ENCODE results near the gene SAMD10. TPM values are rescaled to one million over a fixed set of nuclear protein-coding genes. Genes with fewer than 3 reads are reported as not detected.

SAMD10 gene
- total and polyA plus RNA-seq, 12 donors = 1.1 to 8.8 (median 4.4) TPM

- peaks cover 0 to 17% of the 10 kb centered on the region in 2 donors for H3K36me3 ChIP-seq (replicated peaks in 1 of 2)
- H3K27me3 ChIP-seq = no peaks in the 10 kb centered on the region
- H3K4me3 ChIP-seq = peak overlapping the region in 2 of 4 donors; percentile 64 to 88
- no peaks in the 10 kb centered on the region for H3K9me3 ChIP-seq (replicated peaks in 1 of 3)
- no peak for TF ChIP-seq CTCF (IDR thresholded peaks at IDR 0.05)
- intact Hi-C loops (cut with DNase I) = no loop called here
- 1% methylated on average over 15 of the region's 15 CpGs for WGBS, 4 donors
- no peak for DNase-seq
- peak overlapping the region in 4 of 5 donors; percentile 18 to 75 (median 56) for H3K27ac ChIP-seq
- H3K4me1 ChIP-seq (replicated peaks in 1 of 2) = peaks cover 11 to 37% of the 10 kb centered on the region in 2 donors
These were observed 22.8 kb downstream of the SAMD10 start for GRCh38 chr20:63956664-63957003.

GRCh38 chr20:63955827-63956663 is 23.4 kb downstream of the SAMD10 start, which contains the start of gene UCKL1:
Gene UCKL1, minus strand, starts transcription at chr20:63956416. Its CDS starts 44 bp downstream, at chr20:63956372.
- H3K36me3 ChIP-seq (replicated peaks in 1 of 2) = peaks cover 0 to 12% of the 10 kb centered on the region in 2 donors
- H3K27ac ChIP-seq = peak within 1 kb of the TSS; percentile 46 to 94 (median 91)
- DNase-seq = peak; percentile 92 to 96 (median 94)
- intact Hi-C loops (cut with DNase I) = no loop called here
- H3K4me3 ChIP-seq = peak within 1 kb of the TSS; percentile 5 to 88 (median 72)
- no peaks in the 10 kb centered on the region for H3K27me3 ChIP-seq
- H3K9me3 ChIP-seq (replicated peaks in 1 of 3) = no peaks in the 10 kb centered on the region
- 0 to 1% (median 0%) methylated on average over 2 to 105 of the region's 105 CpGs for WGBS, 4 donors
- peaks cover 17 to 43% of the 10 kb centered on the region in 2 donors for H3K4me1 ChIP-seq (replicated peaks in 1 of 2)
- peak; percentile 63 to 75 for TF ChIP-seq POLR2A (IDR thresholded peaks at IDR 0.05)
- TF ChIP-seq CTCF (IDR thresholded peaks at IDR 0.05) = peak in 1 of 6 experiments; percentile 1

- intact Hi-C loops (cut with DNase I) = no loop called here
- TF ChIP-seq CTCF (IDR thresholded peaks at IDR 0.05) (peak in 3 of 6 experiments; percentile 19 to 38 (median 31)), POLR2A (IDR thresholded peaks at IDR 0.05) (no peak)
- Histone ChIP-seq H3K4me3 (peak overlapping the region; percentile 5 to 88 (median 72)), H3K9me3 (replicated peaks in 1 of 3) (no peaks in the 10 kb centered on the region), H3K27me3 (no peaks in the 10 kb centered on the region), H3K4me1 (replicated peaks in 1 of 2) (peaks cover 24 to 50% of the 10 kb centered on the region in 2 donors), H3K36me3 (replicated peaks in 1 of 2) (peaks cover 0 to 9% of the 10 kb centered on the region in 2 donors), H3K27ac (peak overlapping the region; percentile 46 to 94 (median 91))
- WGBS, 4 donors = 1% methylated on average over 10 to 31 of the region's 31 CpGs; no CpG with 5 or more reads in 1 of the 4 donors
- peak in 1 of 7 donors; percentile 55 for DNase-seq
These were observed 24.1 kb downstream of the SAMD10 start for GRCh38 chr20:63955281-63955826.

GRCh38 chr20:63953764-63954429 is 25.5 kb downstream of the SAMD10 start:
- peak overlapping the region in 2 of 5 donors; percentile 18 to 30 for H3K27ac ChIP-seq
- H3K4me3 ChIP-seq = no peak overlapping the region
- no peaks in the 10 kb centered on the region for H3K9me3 ChIP-seq (replicated peaks in 1 of 3)
- 61 to 74% (median 69%) methylated on average over 12 to 13 of the region's 13 CpGs for WGBS, 4 donors
- DNase-seq = no peak
- intact Hi-C loops (cut with DNase I) = no loop called here
- no peaks in the 10 kb centered on the region for H3K27me3 ChIP-seq
- no peak for TF ChIP-seq POLR2A (IDR thresholded peaks at IDR 0.05)
- no peak for TF ChIP-seq CTCF (IDR thresholded peaks at IDR 0.05)
- H3K4me1 ChIP-seq (replicated peaks in 1 of 2) = peaks cover 34 to 64% of the 10 kb centered on the region in 2 donors
- H3K36me3 ChIP-seq (replicated peaks in 1 of 2) = no peaks in the 10 kb centered on the region

All from adrenal gland (tissue), 12 donors.